ENCODE results near the gene SNTA1.

GRCh38 chr20:33362898-33363297 lies 80.7 kb downstream of the SNTA1 start:
- TF ChIP-seq SNAPC5 (CRISPR knock-in tag; IDR thresholded peaks at IDR 0.05) (no peak), SMAD4 (CRISPR knock-in tag; conservative IDR thresholded peaks at IDR 0.05) (no peak), ZNF12 (CRISPR knock-in tag; IDR thresholded peaks at IDR 0.05) (no peak), PRPF4 (IDR thresholded peaks at IDR 0.05; ENCODE audit: insufficient read depth, low read depth, low read length, poor library complexity, severe bottlenecking) (no peak), POLR2A (conservative IDR thresholded peaks at IDR 0.05) (no peak), ZBTB1 (CRISPR knock-in tag; IDR thresholded peaks at IDR 0.05; ENCODE audit: borderline replicate concordance, low read depth) (no peak), POLR2H (tag; IDR thresholded peaks at IDR 0.05; ENCODE audit: low read depth) (no peak)
